GOT3 (cell line): Measurements from ENCODE around the gene SLC30A5.

ENCODE experiments used
- DNase-seq: peaks from one replicate; lab custom pipeline; 2025; ENCODE audit warnings: mixed read lengths; lab: John Stamatoyannopoulos, UW

Gene SLC30A5

DNA sequence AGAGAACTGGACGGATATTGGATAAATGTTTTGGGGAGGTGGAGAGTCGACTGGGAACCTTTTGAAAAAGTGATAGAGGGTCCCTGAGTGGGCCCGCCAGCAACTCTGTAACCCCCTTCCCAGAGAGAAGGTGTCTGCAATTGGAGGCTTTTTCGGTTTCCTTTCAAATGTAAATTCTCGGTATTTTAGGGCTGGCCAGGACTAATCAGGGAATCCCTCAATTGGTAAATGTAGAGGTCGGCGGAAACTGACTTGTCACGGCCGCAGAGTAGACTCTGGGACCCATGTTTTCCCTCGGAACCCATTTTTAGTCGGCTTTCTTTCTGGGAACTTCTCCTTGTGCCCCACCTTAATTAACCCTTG lies 73.7 kb downstream of the SLC30A5 start:
- no peak for DNase-seq

GRCh38 chr5:69167929-69168328 lies 74.1 kb downstream of the SLC30A5 start:
- DNase-seq = no peak

DNA sequence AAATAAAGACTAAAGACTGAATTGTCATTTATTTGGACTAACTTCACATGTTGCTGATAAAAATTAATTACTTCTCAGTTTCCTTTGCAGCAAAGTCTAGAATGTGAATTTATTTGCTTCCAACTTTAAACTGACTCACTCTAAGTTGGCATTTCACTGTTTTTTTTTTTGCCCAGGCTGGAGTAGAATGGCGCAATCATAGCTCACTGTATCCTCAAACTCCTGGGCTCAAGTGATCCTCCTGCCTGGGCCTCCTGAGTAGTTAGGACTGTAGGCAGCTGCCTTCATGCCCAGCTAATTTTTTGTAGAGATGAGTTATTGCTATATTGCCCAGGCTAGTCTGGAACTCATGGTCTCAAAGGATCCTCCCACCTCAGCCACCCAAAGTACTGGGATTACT lies 76.7 kb downstream of the SLC30A5 start:
- DNase-seq = no peak

DNA sequence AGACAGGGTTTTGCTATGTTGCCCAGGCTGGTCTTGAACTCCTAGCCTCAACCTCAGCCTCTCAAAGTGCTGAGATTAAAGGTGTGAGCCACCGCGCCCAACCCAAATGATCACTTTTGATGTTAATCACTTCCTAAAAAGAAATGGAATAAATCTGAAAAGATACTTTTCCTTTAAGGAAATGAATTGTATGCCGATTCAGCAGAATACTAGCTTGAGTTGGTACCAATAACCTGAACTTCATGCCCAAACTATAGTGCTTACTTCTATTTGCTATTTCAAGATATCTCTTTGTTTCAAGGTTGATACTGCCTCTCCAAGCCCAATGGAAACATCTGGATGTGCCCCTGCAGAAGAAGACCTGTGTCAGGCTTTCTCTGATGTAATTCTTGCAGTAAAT lies 77.2 kb downstream of the SLC30A5 start:
- no peak for DNase-seq
